ENCODE measurements around the gene SART3. TPM values are rescaled to one million over a fixed set of nuclear protein-coding genes. Genes with fewer than 3 reads are reported as not detected.

Gene SART3
- polyA plus RNA-seq, 1 of the 3 experiments (the other 2 are of a cell fraction), result 28.9 TPM

- TF ChIP-seq CTCF (IDR thresholded peaks at IDR 0.05) (no peak), CHD2 (IDR thresholded peaks at IDR 0.05; ENCODE audit: low read length, partially characterized antibody) (no peak)
Observed at GRCh38 chr12:108502922-108503321, 58.1 kb downstream of the SART3 start (continued).

- H3K4me2 ChIP-seq, result no peak overlapping the region
- CTCF ChIA-PET, result interaction anchor here (0.8 to 6.8 kb wide), 6 partner anchors 15 to 508 kb away, joined by 3 to 33 read pairs (median 4); no protein-coding TSS in a partner anchor
- H3K4me3 ChIP-seq (ENCODE audit: low read depth in 2 of 2, low read length in 1 of 2), result no peak overlapping the region
- no peaks in the 10 kb centered on the region for H3K36me3 ChIP-seq (replicated peaks in 1 of 2; ENCODE audit: control insufficient read depth in 1 of 2, insufficient read depth in 2 of 2, low read length in 1 of 2)
- POLR2A ChIA-PET, result no interaction called here
- no peak overlapping the region for H3K9ac ChIP-seq
- no peak for DNase-seq
- no peaks in the 10 kb centered on the region for H3K27me3 ChIP-seq (ENCODE audit: insufficient read depth)
- no peaks in the 10 kb centered on the region for H3K79me2 ChIP-seq (ENCODE audit: insufficient read depth)
- H3F3A ChIP-seq (replicated peaks; ENCODE audit: insufficient read depth), result no peaks in the 10 kb centered on the region
- H3K4me1 ChIP-seq (ENCODE audit: control insufficient read depth in 1 of 2, insufficient read depth in 2 of 2, low read depth in 1 of 2, low read length in 1 of 2), result peaks cover 0 to 14% of the 10 kb centered on the region in 2 experiments; a peak in 1 of 4 replicates
- no peaks in the 10 kb centered on the region for H4K20me1 ChIP-seq (ENCODE audit: insufficient read depth)
- H3K27ac ChIP-seq (ENCODE audit: low read depth in 2 of 2, low read length in 1 of 2), result no peak overlapping the region
- 63% methylated on average over 11 of the region's 11 CpGs for WGBS (ENCODE audit: low lambda C conversion rate)
- no peak overlapping the region for H2AFZ ChIP-seq (ENCODE audit: low read depth)
- H3K9me2 ChIP-seq, result no peaks in the 10 kb centered on the region
- H3K9me3 ChIP-seq, result 0 out of 2 replicates have a peak, but pooled peaks cover under 1% of the 10 kb centered on the region
- TF ChIP-seq NRF1 (IDR thresholded peaks at IDR 0.05; ENCODE audit: low read depth, low read length) (no peak), MEF2A (IDR thresholded peaks at IDR 0.05; ENCODE audit: borderline replicate concordance, low read depth) (no peak), CTCF (IDR thresholded peaks at IDR 0.05) (no peak), REST (IDR thresholded peaks at IDR 0.05; ENCODE audit: low read depth, low read length) (no peak), USF2 (IDR thresholded peaks at IDR 0.05; ENCODE audit: borderline replicate concordance, low read depth, low read length) (no peak), PBX3 (IDR thresholded peaks at IDR 0.05) (no peak), EZH2phosphoT487 (IDR thresholded peaks at IDR 0.05; ENCODE audit: borderline replicate concordance, low read depth) (no peak), IRF3 (IDR thresholded peaks at IDR 0.05; ENCODE audit: low read depth, low read length) (no peak), ZBTB33 (IDR thresholded peaks at IDR 0.05; ENCODE audit: borderline replicate concordance, low read depth) (no peak), GATA2 (CRISPR knock-in tag; IDR thresholded peaks at IDR 0.05) (no peak), EP300 (IDR thresholded peaks at IDR 0.05; ENCODE audit: borderline replicate concordance in 1 of 2, low read depth in 1 of 2, low read length in 1 of 2) (no peak), FOXM1 (IDR thresholded peaks at IDR 0.05; ENCODE audit: low read depth) (no peak), FOXJ3 (CRISPR knock-in tag; IDR thresholded peaks at IDR 0.05) (no peak), TCF12 (IDR thresholded peaks at IDR 0.05) (no peak), MXI1 (IDR thresholded peaks at IDR 0.05; ENCODE audit: low read depth, low read length) (no peak), SIN3A (IDR thresholded peaks at IDR 0.05; ENCODE audit: borderline replicate concordance, low read depth, low read length) (no peak)
Observed at GRCh38 chr12:108498136-108498535, 62.8 kb downstream of the SART3 start.
